ENCODE measurements around the gene TSPAN18.

Gene TSPAN18

GRCh38 chr11:44822369-44822768, 95.6 kb downstream of the TSPAN18 start:
- TF ChIP-seq EZH2phosphoT487 (IDR thresholded peaks at IDR 0.05; ENCODE audit: low read depth): no peak
- no peak for TF ChIP-seq CTCF (IDR thresholded peaks at IDR 0.05; ENCODE audit: low read depth, low read length)
- H3K27me3 ChIP-seq (ENCODE audit: low read depth, low read length): no peaks in the 10 kb centered on the region
- H2AFZ ChIP-seq (ENCODE audit: low read depth, low read length): no peak overlapping the region

GRCh38 chr11:44823006-44823405, 96.2 kb downstream of the TSPAN18 start:
- H4K20me1 ChIP-seq (ENCODE audit: insufficient read depth, low read length): no peaks in the 10 kb centered on the region
- no peak overlapping the region for H2AFZ ChIP-seq (ENCODE audit: low read depth, low read length)
- H3K9me3 ChIP-seq (ENCODE audit: insufficient read depth, low read length): no peaks in the 10 kb centered on the region
- no peak overlapping the region for H3K4me3 ChIP-seq (ENCODE audit: low read length)
- H3K9ac ChIP-seq (ENCODE audit: low read length): no peak overlapping the region
- no peak overlapping the region for H3K4me2 ChIP-seq (ENCODE audit: low read length)
- no peaks in the 10 kb centered on the region for H3K27me3 ChIP-seq (ENCODE audit: low read depth, low read length)
- H3K4me1 ChIP-seq (ENCODE audit: low read length): no peaks in the 10 kb centered on the region
- H3K79me2 ChIP-seq (ENCODE audit: low read length): no peaks in the 10 kb centered on the region
- TF ChIP-seq EZH2phosphoT487 (IDR thresholded peaks at IDR 0.05; ENCODE audit: low read depth): no peak
- no peak; the same call in 1 of the 2 replicates for TF ChIP-seq CTCF (IDR thresholded peaks at IDR 0.05; ENCODE audit: low read depth, low read length)
- H3K36me3 ChIP-seq (replicated peaks; ENCODE audit: low read depth, low read length): no peaks in the 10 kb centered on the region
- no peak overlapping the region for H3K27ac ChIP-seq (ENCODE audit: low read length)

More at GRCh38 chr11:44822369-44822768, 95.6 kb downstream of the TSPAN18 start:
- Histone ChIP-seq H3K4me1 (ENCODE audit: low read length) (no peaks in the 10 kb centered on the region), H3K9ac (ENCODE audit: low read length) (no peak overlapping the region), H3K4me2 (ENCODE audit: low read length) (no peak overlapping the region), H4K20me1 (ENCODE audit: insufficient read depth, low read length) (no peaks in the 10 kb centered on the region), H3K79me2 (ENCODE audit: low read length) (no peaks in the 10 kb centered on the region), H3K4me3 (ENCODE audit: low read length) (no peak overlapping the region), H3K36me3 (replicated peaks; ENCODE audit: low read depth, low read length) (no peaks in the 10 kb centered on the region), H3K27ac (ENCODE audit: low read length) (no peak overlapping the region), H3K9me3 (ENCODE audit: insufficient read depth, low read length) (no peaks in the 10 kb centered on the region)

- Histone ChIP-seq H3K79me2 (ENCODE audit: low read length) (no peaks in the 10 kb centered on the region), H3K4me2 (ENCODE audit: low read length) (no peak overlapping the region), H3K27me3 (ENCODE audit: low read depth, low read length) (no peaks in the 10 kb centered on the region), H4K20me1 (ENCODE audit: insufficient read depth, low read length) (no peaks in the 10 kb centered on the region), H3K4me3 (ENCODE audit: low read length) (no peak overlapping the region), H3K27ac (ENCODE audit: low read length) (no peak overlapping the region), H3K9me3 (ENCODE audit: insufficient read depth, low read length) (no peaks in the 10 kb centered on the region), H2AFZ (ENCODE audit: low read depth, low read length) (no peak overlapping the region), H3K36me3 (replicated peaks; ENCODE audit: low read depth, low read length) (no peaks in the 10 kb centered on the region), H3K4me1 (ENCODE audit: low read length) (no peaks in the 10 kb centered on the region), H3K9ac (ENCODE audit: low read length) (no peak overlapping the region)
- TF ChIP-seq EZH2phosphoT487 (IDR thresholded peaks at IDR 0.05; ENCODE audit: low read depth) (no peak), CTCF (IDR thresholded peaks at IDR 0.05; ENCODE audit: low read depth, low read length) (no peak)
Observed at GRCh38 chr11:44823868-44824267, 97.1 kb downstream of the TSPAN18 start.

GRCh38 chr11:44824300-44824704, 97.5 kb downstream of the TSPAN18 start:
- no peaks in the 10 kb centered on the region for H3K4me1 ChIP-seq (ENCODE audit: low read length)
- no peaks in the 10 kb centered on the region for H3K36me3 ChIP-seq (replicated peaks; ENCODE audit: low read depth, low read length)

More at GRCh38 chr11:44824300-44824704, 97.5 kb downstream of the TSPAN18 start:
- Histone ChIP-seq H3K79me2 (ENCODE audit: low read length) (no peaks in the 10 kb centered on the region), H4K20me1 (ENCODE audit: insufficient read depth, low read length) (no peaks in the 10 kb centered on the region), H3K27ac (ENCODE audit: low read length) (no peak overlapping the region), H3K27me3 (ENCODE audit: low read depth, low read length) (no peaks in the 10 kb centered on the region), H3K4me2 (ENCODE audit: low read length) (no peak overlapping the region), H3K9ac (ENCODE audit: low read length) (no peak overlapping the region), H3K9me3 (ENCODE audit: insufficient read depth, low read length) (no peaks in the 10 kb centered on the region), H2AFZ (ENCODE audit: low read depth, low read length) (no peak overlapping the region), H3K4me3 (ENCODE audit: low read length) (no peak overlapping the region)
- TF ChIP-seq EZH2phosphoT487 (IDR thresholded peaks at IDR 0.05; ENCODE audit: low read depth) (no peak), CTCF (IDR thresholded peaks at IDR 0.05; ENCODE audit: low read depth, low read length) (no peak)

All from OCI-LY3 (cell line).